ENCODE results near the gene FNDC8.
"Not testable (repeated sequence)": the region's sequence is repeated elsewhere in the genome, so short reads cannot be mapped to it uniquely, and the experiment has no call there.

GRCh38 chr17:35151080-35151479 lies 29.7 kb downstream of the FNDC8 start:
- TF ChIP-seq CTCF (conservative IDR thresholded peaks at IDR 0.05; ENCODE audit: low read depth, low read length); POLR2A (IDR thresholded peaks at IDR 0.05; ENCODE audit: low read depth, low read length); CEBPB (IDR thresholded peaks at IDR 0.05; ENCODE audit: low read depth, low read length); SMC3 (IDR thresholded peaks at IDR 0.05; ENCODE audit: low read depth, low read length); USF2 (IDR thresholded peaks at IDR 0.05; ENCODE audit: low read depth, low read length); RFX5 (IDR thresholded peaks at IDR 0.05; ENCODE audit: low read depth, low read length): not testable (repeated sequence)
